ENCODE data around the gene RNF181. TPM values are rescaled to one million over a fixed set of nuclear protein-coding genes. Genes with fewer than 3 reads are reported as not detected.

Gene RNF181
- total RNA-seq, 1 experiment from 2014 or later: 77.5 TPM

DNA sequence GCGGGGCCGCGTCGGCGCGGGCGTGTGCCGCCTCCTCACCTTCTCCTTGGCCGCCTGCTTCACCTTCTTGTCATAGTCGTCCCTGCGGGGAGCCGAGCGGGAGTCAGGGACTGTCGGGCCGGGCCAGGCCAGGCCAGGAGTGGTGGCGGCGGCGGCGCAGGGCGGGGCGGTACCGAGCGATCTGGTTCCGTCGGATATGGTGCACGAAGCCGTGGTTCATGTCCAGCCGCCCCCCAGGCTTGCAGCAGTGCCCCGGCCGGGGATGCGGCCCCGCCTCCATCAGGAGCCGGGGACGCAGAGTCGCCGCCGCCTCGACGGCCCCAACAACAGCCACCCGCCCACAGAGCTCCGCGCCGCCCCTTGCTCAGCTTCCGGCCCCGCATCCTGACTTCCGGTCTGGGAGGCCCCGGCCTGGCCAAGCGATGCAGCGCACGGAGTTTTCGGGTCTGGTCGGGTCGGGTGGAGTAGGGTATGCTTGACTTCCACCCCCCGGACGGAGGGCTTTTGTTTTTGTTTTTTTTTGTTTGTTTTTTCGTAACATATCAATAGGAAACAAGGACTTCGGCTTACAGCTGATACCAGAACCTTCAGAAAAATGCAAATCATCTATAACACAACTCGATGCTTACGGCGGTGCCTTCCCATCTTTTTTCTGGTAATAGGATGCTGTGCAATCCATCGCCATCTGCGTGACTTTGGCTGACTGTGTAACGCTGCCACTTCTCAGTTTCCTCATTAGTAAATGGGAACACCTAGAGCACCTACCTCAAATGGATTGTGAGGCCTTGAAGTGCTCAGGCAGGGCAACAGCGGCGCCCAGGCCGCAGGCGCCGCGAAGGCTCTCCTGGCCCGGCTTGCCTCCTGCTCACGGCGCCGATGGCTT lies 16.4 kb downstream of the RNF181 start, which contains the start of gene C2orf68:
C2orf68 (minus strand) TSS at position 362 of the 883 bp plus-strand sequence; CDS start at position 280, 82 bp downstream.
- peaks cover 10 to 29% of the 10 kb centered on the region in 2 experiments for H3K4me1 ChIP-seq (ENCODE audit: control insufficient read depth in 1 of 2, insufficient read depth in 2 of 2, low read length in 2 of 2)
- BruUV-seq (replicated peaks): TSS peak; percentile 90
- intact Hi-C loops (cut with micrococcal nuclease): loop anchor here (5.0 kb wide), 2 partner anchors 260 to 325 kb away; partner anchors contain the start of genes ELMOD3 and RETSAT
- no peak for TF ChIP-seq EZH2 (IDR thresholded peaks at IDR 0.05)
- TF ChIP-seq ZNF274 (IDR thresholded peaks at IDR 0.05; ENCODE audit: low read depth, low read length): no peak
- peak; percentile 79 for TF ChIP-seq EGR1 (IDR thresholded peaks at IDR 0.05; ENCODE audit: low read depth)
- 0 out of 2 replicates have a peak, but pooled peaks have one; percentile 44 for TF ChIP-seq CBX3 (IDR thresholded peaks at IDR 0.05; ENCODE audit: low read depth)
- TF ChIP-seq, protein P1, sequence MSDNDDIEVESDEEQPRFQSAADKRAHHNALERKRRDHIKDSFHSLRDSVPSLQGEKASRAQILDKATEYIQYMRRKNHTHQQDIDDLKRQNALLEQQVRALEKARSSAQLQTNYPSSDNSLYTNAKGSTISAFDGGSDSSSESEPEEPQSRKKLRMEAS (IDR thresholded peaks at IDR 0.05): peak; percentile 80
- TF ChIP-seq YY1 (IDR thresholded peaks at IDR 0.05; ENCODE audit: extremely low read depth, insufficient replicate concordance, low read depth, low read length): no peak
- TF ChIP-seq SP1 (IDR thresholded peaks at IDR 0.05; ENCODE audit: low read depth): peak; percentile 79
- TF ChIP-seq, protein P2, sequence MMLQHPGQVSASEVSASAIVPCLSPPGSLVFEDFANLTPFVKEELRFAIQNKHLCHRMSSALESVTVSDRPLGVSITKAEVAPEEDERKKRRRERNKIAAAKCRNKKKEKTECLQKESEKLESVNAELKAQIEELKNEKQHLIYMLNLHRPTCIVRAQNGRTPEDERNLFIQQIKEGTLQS (IDR thresholded peaks at IDR 0.05): no peak
- TF ChIP-seq, protein P3, sequence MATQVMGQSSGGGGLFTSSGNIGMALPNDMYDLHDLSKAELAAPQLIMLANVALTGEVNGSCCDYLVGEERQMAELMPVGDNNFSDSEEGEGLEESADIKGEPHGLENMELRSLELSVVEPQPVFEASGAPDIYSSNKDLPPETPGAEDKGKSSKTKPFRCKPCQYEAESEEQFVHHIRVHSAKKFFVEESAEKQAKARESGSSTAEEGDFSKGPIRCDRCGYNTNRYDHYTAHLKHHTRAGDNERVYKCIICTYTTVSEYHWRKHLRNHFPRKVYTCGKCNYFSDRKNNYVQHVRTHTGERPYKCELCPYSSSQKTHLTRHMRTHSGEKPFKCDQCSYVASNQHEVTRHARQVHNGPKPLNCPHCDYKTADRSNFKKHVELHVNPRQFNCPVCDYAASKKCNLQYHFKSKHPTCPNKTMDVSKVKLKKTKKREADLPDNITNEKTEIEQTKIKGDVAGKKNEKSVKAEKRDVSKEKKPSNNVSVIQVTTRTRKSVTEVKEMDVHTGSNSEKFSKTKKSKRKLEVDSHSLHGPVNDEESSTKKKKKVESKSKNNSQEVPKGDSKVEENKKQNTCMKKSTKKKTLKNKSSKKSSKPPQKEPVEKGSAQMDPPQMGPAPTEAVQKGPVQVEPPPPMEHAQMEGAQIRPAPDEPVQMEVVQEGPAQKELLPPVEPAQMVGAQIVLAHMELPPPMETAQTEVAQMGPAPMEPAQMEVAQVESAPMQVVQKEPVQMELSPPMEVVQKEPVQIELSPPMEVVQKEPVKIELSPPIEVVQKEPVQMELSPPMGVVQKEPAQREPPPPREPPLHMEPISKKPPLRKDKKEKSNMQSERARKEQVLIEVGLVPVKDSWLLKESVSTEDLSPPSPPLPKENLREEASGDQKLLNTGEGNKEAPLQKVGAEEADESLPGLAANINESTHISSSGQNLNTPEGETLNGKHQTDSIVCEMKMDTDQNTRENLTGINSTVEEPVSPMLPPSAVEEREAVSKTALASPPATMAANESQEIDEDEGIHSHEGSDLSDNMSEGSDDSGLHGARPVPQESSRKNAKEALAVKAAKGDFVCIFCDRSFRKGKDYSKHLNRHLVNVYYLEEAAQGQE (IDR thresholded peaks at IDR 0.05; ENCODE audit: low read depth): no peak
- TF ChIP-seq ZFX (IDR thresholded peaks at IDR 0.05): peak; percentile 95
- TF ChIP-seq RAD21 (IDR thresholded peaks at IDR 0.05; ENCODE audit: low read depth): no peak
- peak; percentile 86 for TF ChIP-seq SIN3A (IDR thresholded peaks at IDR 0.05; ENCODE audit: low read depth)
- no peak for TF ChIP-seq FOSL1 (IDR thresholded peaks at IDR 0.05; ENCODE audit: low read depth)
- TF ChIP-seq, protein P4, sequence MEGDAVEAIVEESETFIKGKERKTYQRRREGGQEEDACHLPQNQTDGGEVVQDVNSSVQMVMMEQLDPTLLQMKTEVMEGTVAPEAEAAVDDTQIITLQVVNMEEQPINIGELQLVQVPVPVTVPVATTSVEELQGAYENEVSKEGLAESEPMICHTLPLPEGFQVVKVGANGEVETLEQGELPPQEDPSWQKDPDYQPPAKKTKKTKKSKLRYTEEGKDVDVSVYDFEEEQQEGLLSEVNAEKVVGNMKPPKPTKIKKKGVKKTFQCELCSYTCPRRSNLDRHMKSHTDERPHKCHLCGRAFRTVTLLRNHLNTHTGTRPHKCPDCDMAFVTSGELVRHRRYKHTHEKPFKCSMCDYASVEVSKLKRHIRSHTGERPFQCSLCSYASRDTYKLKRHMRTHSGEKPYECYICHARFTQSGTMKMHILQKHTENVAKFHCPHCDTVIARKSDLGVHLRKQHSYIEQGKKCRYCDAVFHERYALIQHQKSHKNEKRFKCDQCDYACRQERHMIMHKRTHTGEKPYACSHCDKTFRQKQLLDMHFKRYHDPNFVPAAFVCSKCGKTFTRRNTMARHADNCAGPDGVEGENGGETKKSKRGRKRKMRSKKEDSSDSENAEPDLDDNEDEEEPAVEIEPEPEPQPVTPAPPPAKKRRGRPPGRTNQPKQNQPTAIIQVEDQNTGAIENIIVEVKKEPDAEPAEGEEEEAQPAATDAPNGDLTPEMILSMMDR (IDR thresholded peaks at IDR 0.05 in 2 of 3, conservative IDR thresholded peaks at IDR 0.05 in 1 of 3; ENCODE audit: borderline replicate concordance in 1 of 3, insufficient read depth in 1 of 3, low read depth in 2 of 3, low read length in 2 of 3): no peak
- TF ChIP-seq TCF7L2 (IDR thresholded peaks at IDR 0.05; ENCODE audit: borderline replicate concordance, extremely low read depth, insufficient read depth, insufficient read length): no peak
- TF ChIP-seq EZH2phosphoT487 (IDR thresholded peaks at IDR 0.05; ENCODE audit: borderline replicate concordance): no peak
- no peak for TF ChIP-seq SRF (IDR thresholded peaks at IDR 0.05; ENCODE audit: low read depth)

More for the DNA sequence above, 16.4 kb downstream of the RNF181 start, which contains the start of gene C2orf68:
- no peak within 1 kb of the TSS for H2AFZ ChIP-seq (ENCODE audit: low read depth, low read length, poor library complexity, severe bottlenecking)
- RAD21 ChIA-PET (ENCODE audit: low non-redundant PET in 1 of 2, low total read pairs in 2 of 2, uncharacterized antibody in 2 of 2, unreplicated experiment in 2 of 2): no interaction called here
- CTCF ChIA-PET: interaction anchor here (1.3 to 1.5 kb wide), 2 partner anchors 9 to 25 kb away, joined by 3 to 5 read pairs; partner anchors contain the start of gene TMEM150A
- no peaks in the 10 kb centered on the region for H4K20me1 ChIP-seq (ENCODE audit: insufficient read depth)
- peak within 1 kb of the TSS; percentile 93 for H3K4me2 ChIP-seq (ENCODE audit: low read length)
- H3K36me3 ChIP-seq (ENCODE audit: control insufficient read depth in 1 of 2, insufficient read depth in 2 of 2, low read length in 2 of 2): peaks cover 6 to 16% of the 10 kb centered on the region in 2 experiments
- ATAC-seq (peak; percentile 76), DNase-seq (ENCODE audit: low read depth, low spot score) (peak; percentile 81)
- H3K9ac ChIP-seq (ENCODE audit: low read length): peak within 1 kb of the TSS; percentile 86
- peak within 1 kb of the TSS; percentile 87 for H3K27ac ChIP-seq (ENCODE audit: low read depth, low read length)
- H3K9me3 ChIP-seq (ENCODE audit: control insufficient read depth in 1 of 2, insufficient read depth in 1 of 2, low read depth in 1 of 2, low read length in 2 of 2): no peaks in the 10 kb centered on the region
- H3K79me2 ChIP-seq (ENCODE audit: insufficient read depth, low read length): peaks cover 33% of the 10 kb centered on the region
- no peaks in the 10 kb centered on the region for H3K9me2 ChIP-seq (ENCODE audit: insufficient read depth)
- peak within 1 kb of the TSS; percentile 93 to 98 for H3K4me3 ChIP-seq (replicated peaks in 1 of 2; ENCODE audit: low read depth in 1 of 2, low read length in 2 of 2)
- no peaks in the 10 kb centered on the region for H3K27me3 ChIP-seq (ENCODE audit: insufficient read depth, low read length)
- POLR2A ChIA-PET: interaction anchor here (0.6 to 1.3 kb wide), 15 partner anchors 9 to 258 kb away, joined by 3 to 20 read pairs (median 3); partner anchors contain the start of genes GGCX, RETSAT, RNF181 and TMEM150A
